SHP77 treated with DMSO at 0.1 percent for 48 hours (cell line): ENCODE measurements around the gene AP5Z1.
"Not testable (repeated sequence)": the region's sequence is repeated elsewhere in the genome, so short reads cannot be mapped to it uniquely, and the experiment has no call there.

Experiments used
- DNase-seq: peaks from one replicate; lab custom pipeline; 2025; lab: John Stamatoyannopoulos, UW

The AP5Z1 gene

GRCh38 chr7:4788627-4789189 is 13.3 kb downstream of the AP5Z1 start:
- DNase-seq = no peak

DNA sequence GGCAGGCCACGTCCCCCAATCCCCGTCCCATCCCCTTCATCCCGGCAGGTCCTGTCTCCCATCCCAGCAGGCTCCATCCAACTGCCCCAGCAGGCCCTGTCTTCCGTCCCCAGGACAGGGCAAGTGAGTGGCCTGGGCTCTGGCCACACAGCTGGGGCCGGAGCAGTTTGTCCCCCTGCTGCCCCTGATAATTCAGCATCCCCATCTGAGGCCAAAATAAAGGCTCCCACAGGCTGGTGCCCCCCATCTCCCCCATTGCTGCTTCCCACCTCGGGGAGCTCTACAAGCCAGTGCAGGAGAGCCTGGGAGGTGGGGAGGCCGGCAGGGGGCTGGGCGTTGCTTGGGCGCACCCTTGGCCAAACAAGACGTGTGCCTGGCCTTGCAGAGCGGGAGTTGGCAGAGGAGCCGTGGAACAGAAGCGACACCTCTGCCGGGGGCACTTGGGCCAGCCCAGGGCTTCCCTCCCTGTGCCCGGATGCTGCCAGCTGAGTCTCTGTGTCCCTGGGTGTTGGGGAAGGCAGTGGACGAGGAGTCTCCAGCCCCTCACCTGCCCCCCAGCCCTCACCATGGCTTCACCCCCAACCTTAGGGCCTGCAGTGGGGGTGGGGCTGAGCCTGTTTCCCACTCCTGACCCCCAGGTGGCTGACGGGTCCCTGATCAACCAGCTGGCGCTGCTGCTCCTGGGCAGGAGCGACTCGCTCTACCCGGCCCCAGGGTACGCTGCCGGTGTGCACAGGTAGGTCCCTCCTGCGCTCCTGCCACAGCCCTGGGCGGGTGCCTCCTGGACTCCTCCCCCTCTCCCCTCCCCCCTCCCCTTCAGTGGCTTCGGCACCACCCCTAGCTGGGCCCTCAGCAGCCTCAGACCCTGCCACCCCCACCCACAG is 14.0 kb downstream of the AP5Z1 start:
- DNase-seq = no peak

GRCh38 chr7:4790078-4790465 is 14.6 kb downstream of the AP5Z1 start:
- DNase-seq = no peak

DNA sequence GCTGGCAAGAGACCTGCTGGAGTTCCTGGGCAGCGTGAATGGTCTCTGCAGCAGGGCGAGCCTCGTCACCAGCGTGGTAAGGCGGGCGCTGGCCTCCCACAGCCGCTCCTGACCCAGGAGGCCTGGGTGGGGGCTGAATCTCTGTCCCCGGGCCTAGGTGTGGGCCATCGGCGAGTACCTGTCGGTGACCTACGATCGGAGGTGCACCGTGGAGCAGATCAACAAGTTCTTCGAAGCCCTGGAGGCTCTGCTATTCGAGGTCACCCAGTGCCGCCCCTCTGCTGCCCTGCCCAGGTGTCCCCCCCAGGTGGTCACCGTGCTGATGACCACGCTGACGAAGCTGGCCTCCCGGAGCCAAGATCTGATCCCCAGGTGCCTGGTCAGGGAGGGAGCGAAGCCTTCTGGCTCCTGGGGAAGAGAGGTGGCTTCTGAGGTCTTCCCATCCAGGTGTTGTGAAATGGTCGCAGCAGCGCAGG is 15.1 kb downstream of the AP5Z1 start:
- DNase-seq = no peak

- no peak for DNase-seq
These were observed 15.8 kb downstream of the AP5Z1 start for GRCh38 chr7:4791101-4791737.

- no peak for DNase-seq
These were observed 16.5 kb downstream of the AP5Z1 start for GRCh38 chr7:4791738-4792536.

- no peak for DNase-seq
These were observed 17.2 kb downstream of the AP5Z1 start for GRCh38 chr7:4792537-4793126.

DNA sequence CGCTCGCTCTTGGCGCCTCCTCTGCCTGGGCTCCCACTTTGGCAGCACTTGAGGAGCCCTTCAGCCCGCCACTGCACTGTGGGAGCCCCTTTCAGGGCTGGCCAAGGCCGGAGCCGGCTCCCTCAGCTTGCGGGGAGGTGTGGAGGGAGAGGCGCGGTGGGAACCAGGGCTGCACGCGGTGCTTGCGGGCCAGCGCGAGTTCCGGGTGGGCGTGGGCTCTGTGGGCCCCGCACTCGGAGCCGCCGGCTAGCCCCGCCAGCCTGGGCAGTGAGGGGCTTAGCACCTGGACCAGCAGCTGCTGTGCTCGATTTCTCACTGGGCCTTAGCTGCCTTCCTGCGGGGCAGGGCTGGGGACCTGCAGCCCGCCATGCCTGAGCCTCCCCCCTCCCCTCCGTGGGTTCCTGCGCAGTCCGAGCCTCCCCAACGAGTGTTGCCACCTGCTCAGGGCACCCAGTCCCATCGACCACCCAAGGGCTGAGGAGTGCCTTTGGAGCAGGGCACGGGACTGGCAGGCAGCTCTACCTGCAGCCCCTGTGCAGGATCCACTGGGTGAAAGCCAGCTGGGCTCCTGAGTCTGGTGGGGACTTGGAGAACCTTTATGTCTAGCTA is 18.1 kb downstream of the AP5Z1 start:
- DNase-seq = not testable (repeated sequence)

DNA sequence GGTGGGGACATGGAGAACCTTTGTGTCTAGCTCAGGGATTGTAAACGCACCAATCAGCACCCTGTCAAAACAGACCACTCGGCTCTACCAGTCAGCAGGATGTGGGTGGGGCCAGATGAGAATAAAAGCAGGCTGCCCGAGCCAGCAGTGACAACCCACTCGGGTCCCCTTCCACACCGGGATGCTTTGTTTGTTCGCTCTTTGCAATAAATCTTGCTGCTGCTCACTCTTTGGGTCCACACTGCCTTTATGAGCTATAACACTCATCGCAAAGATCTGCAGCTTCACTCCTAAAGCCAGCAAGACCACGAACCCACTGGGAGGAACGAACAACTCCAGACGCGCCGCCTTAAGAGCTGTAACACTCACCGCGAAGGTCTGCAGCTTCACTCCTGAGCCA is 18.7 kb downstream of the AP5Z1 start:
- not testable (repeated sequence) for DNase-seq

- DNase-seq = no peak
These were observed 19.3 kb downstream of the AP5Z1 start for GRCh38 chr7:4794591-4795350.

DNA sequence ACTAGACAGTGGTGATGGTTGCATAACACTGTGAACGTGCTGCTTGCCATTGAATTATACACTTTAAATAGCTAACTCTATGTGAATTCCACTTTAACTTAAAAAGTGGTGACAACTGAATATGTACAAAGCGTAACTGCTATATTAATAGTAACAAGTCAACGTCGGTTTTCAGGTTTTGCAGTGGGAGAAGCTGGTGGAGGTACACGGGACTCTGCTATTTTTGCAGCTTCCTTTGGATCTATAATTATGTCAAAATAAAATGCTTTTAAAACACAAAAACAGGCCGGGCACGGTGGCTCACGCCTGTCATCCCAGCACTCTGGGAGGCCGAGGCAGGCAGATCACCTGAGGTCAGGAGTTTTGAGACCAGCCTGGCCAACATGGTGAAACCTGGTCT is 21.0 kb downstream of the AP5Z1 start:
- DNase-seq = no peak

GRCh38 chr7:4797858-4798705 is 22.7 kb downstream of the AP5Z1 start:
- no peak for DNase-seq

- no peak for DNase-seq
These were observed 23.3 kb downstream of the AP5Z1 start for GRCh38 chr7:4798706-4799235.

- no peak for DNase-seq
These were observed 24.3 kb downstream of the AP5Z1 start for GRCh38 chr7:4799508-4800268.

- no peak for DNase-seq
These were observed 25.1 kb downstream of the AP5Z1 start for GRCh38 chr7:4800487-4800886.

GRCh38 chr7:4800926-4801838 is 25.8 kb downstream of the AP5Z1 start:
- no peak for DNase-seq

DNA sequence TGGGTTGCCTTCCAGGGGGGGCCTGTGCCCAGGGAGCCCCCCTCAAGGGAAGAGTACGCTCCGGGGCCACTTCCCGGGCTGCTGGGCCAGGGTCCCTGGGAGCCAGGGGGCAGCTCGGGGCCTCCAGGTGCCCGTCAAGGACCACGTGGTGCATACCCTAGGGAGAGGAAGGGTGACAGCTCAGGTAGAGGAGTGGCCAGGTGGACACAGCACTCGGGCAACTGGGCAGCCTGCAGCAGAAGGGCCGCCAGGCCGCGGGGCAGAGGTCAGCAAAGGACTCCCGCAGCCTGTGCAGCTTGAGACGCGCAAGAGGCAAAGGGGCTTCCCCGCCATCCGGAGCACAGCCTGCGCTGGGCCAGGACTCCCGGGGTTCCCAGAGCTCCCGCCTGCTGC is 26.4 kb downstream of the AP5Z1 start:
- no peak for DNase-seq

DNA sequence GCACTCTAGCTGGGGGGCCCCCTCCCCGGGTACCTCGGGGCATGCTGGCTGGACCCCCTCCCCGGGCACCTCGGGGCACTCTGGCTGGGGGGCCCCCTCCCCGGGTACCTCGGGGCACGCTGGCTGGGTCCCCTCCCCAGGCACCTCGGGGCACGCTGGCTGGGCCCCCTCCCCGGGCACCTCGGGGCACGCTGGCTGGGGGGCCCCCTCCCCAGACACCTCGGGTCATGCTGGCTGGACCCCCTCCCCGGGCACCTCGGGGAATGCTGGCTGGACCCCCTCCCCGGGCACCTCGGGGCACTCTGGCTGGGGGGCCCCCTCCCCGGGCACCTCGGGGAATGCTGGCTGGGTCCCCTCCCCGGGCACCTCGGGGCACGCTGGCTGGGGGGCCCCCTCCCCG is 27.2 kb downstream of the AP5Z1 start:
- not testable (repeated sequence) for DNase-seq
